Activated CD4-positive, alpha-beta T cell treated with anti-CD3 and anti-CD28 coated beads, Interleukin-2, amount 10 ng/mL, durations not matched to agents 24 days and 14 days (primary cell): ENCODE data around the gene LAYN. TPM values are rescaled to one million over a fixed set of nuclear protein-coding genes. Genes with fewer than 3 reads are reported as not detected.
A peak's percentile ranks its signal among the peaks of the same experiment; 100 is the strongest.

ENCODE experiments used
- DNase-seq: peaks from one replicate; pipeline ENCODE4 v3.0.0; 2022
- H3K27ac Mint-ChIP-seq: one replicate; pipeline ENCODE4 v1.8.0; 2022; ENCODE audit warnings: mild to moderate bottlenecking, mixed read lengths
- H3K27me3 Mint-ChIP-seq: one replicate; pipeline ENCODE4 v1.8.0; 2022; ENCODE audit warnings: mixed read lengths
- H3K36me3 Mint-ChIP-seq: one replicate; pipeline ENCODE4 v1.8.0; 2022; ENCODE audit warnings: low read depth, mild to moderate bottlenecking, mixed read lengths
- H3K4me1 Mint-ChIP-seq: one replicate; pipeline ENCODE4 v1.8.0; 2021; ENCODE audit warnings: mixed read lengths
- H3K4me3 Mint-ChIP-seq: one replicate; pipeline ENCODE4 v1.8.0; 2022; ENCODE audit warnings: mild to moderate bottlenecking, moderate library complexity, mixed read lengths
- H3K9me3 Mint-ChIP-seq: one replicate; pipeline ENCODE4 v1.8.0; 2021; ENCODE audit warnings: mixed read lengths
- intact Hi-C: fragments of 100-400 bp; cut with micrococcal nuclease; formaldehyde crosslinking; loops from one replicate; pipeline ENCODE4 v1.15.1; 2023
- total RNA-seq: library from RNA; stranded (reverse); gene quantifications from 2 replicates; pipeline ENCODE4 v1.2.3, GENCODE V29; 2022

Gene LAYN
- total RNA-seq, 1 donor from 2014 or later = 6.4 TPM

- intact Hi-C loops = loop anchor here (5.0 kb wide), 3 partner anchors 74 to 471 kb away; partner anchors contain the start of genes NKAPD1, PIH1D2 and POU2AF1
- peak overlapping the region; percentile 83 for H3K27ac Mint-ChIP-seq
- H3K27me3 Mint-ChIP-seq = peaks cover 12% of the 10 kb centered on the region
- H3K4me3 Mint-ChIP-seq = peak overlapping the region; percentile 90
- peaks cover 26% of the 10 kb centered on the region for H3K4me1 Mint-ChIP-seq
- no peak for DNase-seq
- H3K9me3 Mint-ChIP-seq = no peaks in the 10 kb centered on the region
- peaks cover 1% of the 10 kb centered on the region for H3K36me3 Mint-ChIP-seq
These were observed 61.1 kb downstream of the LAYN start for GRCh38 chr11:111601636-111601978.

- Mint-ChIP-seq H3K4me3 (peak within 1 kb of the TSS; percentile 90), H3K27me3 (peaks cover 9% of the 10 kb centered on the region), H3K9me3 (no peaks in the 10 kb centered on the region), H3K27ac (peak within 1 kb of the TSS; percentile 90), H3K4me1 (peaks cover 26% of the 10 kb centered on the region), H3K36me3 (peaks cover 1% of the 10 kb centered on the region)
- peak; percentile 96 for DNase-seq
- intact Hi-C loops = loop anchor here (1.0 to 5.0 kb wide), 9 partner anchors 75 to 485 kb away; partner anchors contain the start of genes ALG9, CFAP68, FDXACB1 and NKAPD1
These were observed 61.7 kb downstream of the LAYN start, which contains the start of gene SIK2 for GRCh38 chr11:111601979-111602864. Gene SIK2 (plus strand): TSS chr11:111602449. CDS start chr11:111602564, 115 bp downstream.

GRCh38 chr11:111602865-111603610 is 62.5 kb downstream of the LAYN start:
- Mint-ChIP-seq H3K9me3 (no peaks in the 10 kb centered on the region), H3K36me3 (peaks cover 1% of the 10 kb centered on the region), H3K4me1 (peaks cover 26% of the 10 kb centered on the region), H3K4me3 (peak overlapping the region; percentile 90), H3K27ac (peak overlapping the region; percentile 90), H3K27me3 (peaks cover 8% of the 10 kb centered on the region)
- DNase-seq = peak; percentile 70
- intact Hi-C loops = loop anchor here (1.0 to 5.0 kb wide), 10 partner anchors 76 to 484 kb away; partner anchors contain the start of genes ALG9, CFAP68, FDXACB1 and NKAPD1

- H3K9me3 Mint-ChIP-seq = no peaks in the 10 kb centered on the region
- peaks cover 1% of the 10 kb centered on the region for H3K36me3 Mint-ChIP-seq
- peaks cover 3% of the 10 kb centered on the region for H3K27me3 Mint-ChIP-seq
- intact Hi-C loops = loop anchor here (1.0 to 5.0 kb wide), 7 partner anchors 76 to 483 kb away; partner anchors contain the start of genes ALG9, DLAT, NKAPD1 and PIH1D2
- peaks cover 23% of the 10 kb centered on the region for H3K4me1 Mint-ChIP-seq
- H3K27ac Mint-ChIP-seq = peak overlapping the region; percentile 90
- peak overlapping the region; percentile 90 for H3K4me3 Mint-ChIP-seq
- no peak for DNase-seq
These were observed 63.2 kb downstream of the LAYN start for GRCh38 chr11:111603611-111604130.

- Mint-ChIP-seq H3K4me3 (peak overlapping the region; percentile 90), H3K27me3 (no peaks in the 10 kb centered on the region)
- intact Hi-C loops = loop anchor here (2.0 to 5.0 kb wide), 4 partner anchors 77 to 468 kb away; partner anchors contain the start of genes DLAT, NKAPD1, PIH1D2 and POU2AF1
These were observed 64.0 kb downstream of the LAYN start for GRCh38 chr11:111604392-111605009.

GRCh38 chr11:111605681-111606080 is 65.2 kb downstream of the LAYN start:
- intact Hi-C loops = loop anchor here (2.0 kb wide), 1 partner anchor 419 kb away; the partner anchor contains the start of gene DLAT
- H3K36me3 Mint-ChIP-seq = peaks cover 1% of the 10 kb centered on the region
- H3K9me3 Mint-ChIP-seq = no peaks in the 10 kb centered on the region
- H3K27me3 Mint-ChIP-seq = no peaks in the 10 kb centered on the region
- H3K4me1 Mint-ChIP-seq = peaks cover 22% of the 10 kb centered on the region
- H3K4me3 Mint-ChIP-seq = no peak overlapping the region
- no peak for DNase-seq
- H3K27ac Mint-ChIP-seq = no peak overlapping the region

More at GRCh38 chr11:111604392-111605009, 64.0 kb downstream of the LAYN start:
- Mint-ChIP-seq H3K36me3 (peaks cover 1% of the 10 kb centered on the region), H3K27ac (no peak overlapping the region), H3K4me1 (peaks cover 22% of the 10 kb centered on the region), H3K9me3 (no peaks in the 10 kb centered on the region)
- peak; percentile 68 for DNase-seq

- DNase-seq = no peak
- intact Hi-C loops = no loop called here
- no peaks in the 10 kb centered on the region for H3K27me3 Mint-ChIP-seq
These were observed 66.5 kb downstream of the LAYN start for GRCh38 chr11:111606986-111607385.

GRCh38 chr11:111607751-111608150 is 67.2 kb downstream of the LAYN start:
- intact Hi-C loops = no loop called here
- Mint-ChIP-seq H3K27me3 (no peaks in the 10 kb centered on the region), H3K27ac (no peak overlapping the region), H3K9me3 (no peaks in the 10 kb centered on the region), H3K36me3 (peaks cover 1% of the 10 kb centered on the region), H3K4me1 (peaks cover 23% of the 10 kb centered on the region), H3K4me3 (no peak overlapping the region)
- DNase-seq = no peak

More at GRCh38 chr11:111606986-111607385, 66.5 kb downstream of the LAYN start:
- H3K4me1 Mint-ChIP-seq = peaks cover 21% of the 10 kb centered on the region
- H3K9me3 Mint-ChIP-seq = no peaks in the 10 kb centered on the region
- no peak overlapping the region for H3K27ac Mint-ChIP-seq
- H3K36me3 Mint-ChIP-seq = peaks cover 1% of the 10 kb centered on the region
- no peak overlapping the region for H3K4me3 Mint-ChIP-seq

Other genes with a start within 250 kb of the LAYN start
- 0.21 and 0.37 TPM in 2 replicates for gene POU2AF3, start 242.2 kb upstream of the LAYN start, total RNA-seq
- gene POU2AF1, start 161.4 kb upstream of the LAYN start, total RNA-seq = 65.6 and 68.9 TPM in 2 replicates
- gene BTG4, start 28.3 kb upstream of the LAYN start, total RNA-seq = not detected in 2 replicates
- not detected in 2 replicates for gene HOATZ, start 25.9 kb upstream of the LAYN start, total RNA-seq
- 8.2 and 9.0 TPM in 2 replicates for gene SIK2, start 61.7 kb downstream of the LAYN start, total RNA-seq
- gene PPP2R1B, start 225.7 kb downstream of the LAYN start, total RNA-seq = 63.2 and 63.6 TPM in 2 replicates